HG02610 (cell line): ENCODE data around the gene FNIP2.
"Not testable (repeated sequence)": the region's sequence is repeated elsewhere in the genome, so short reads cannot be mapped to it uniquely, and the experiment has no call there.

Experiments
- ATAC-seq: cut with Tn5 transposase; IDR thresholded peaks from one replicate; pipeline ENCODE4 v1.9.1; 2021; ENCODE audit warnings: mild to moderate bottlenecking, moderate library complexity; ENCODE audit not compliant: unreplicated experiment

FNIP2 gene

GRCh38 chr4:158946825-158947224 lies 178.0 kb downstream of the FNIP2 start:
- no peak for ATAC-seq

GRCh38 chr4:158948071-158948470 lies 179.2 kb downstream of the FNIP2 start:
- ATAC-seq = no peak

GRCh38 chr4:158949099-158949498 lies 180.3 kb downstream of the FNIP2 start:
- ATAC-seq = peak; percentile 82

- not testable (repeated sequence) for ATAC-seq
Observed at GRCh38 chr4:158952221-158952774, 183.5 kb downstream of the FNIP2 start.

- not testable (repeated sequence) for ATAC-seq
Observed at GRCh38 chr4:158956345-158956744, 187.5 kb downstream of the FNIP2 start.

GRCh38 chr4:158956918-158957317 lies 188.1 kb downstream of the FNIP2 start:
- not testable (repeated sequence) for ATAC-seq
